ENCODE results near the gene PKN3.

PKN3 gene

GRCh38 chr9:128750926-128751595, 48.8 kb downstream of the PKN3 start:
- ATAC-seq: no peak
- no peak for TF ChIP-seq OSR1 (CRISPR knock-in tag; IDR thresholded peaks at IDR 0.05)
- TF ChIP-seq CSDC2 (CRISPR knock-in tag; IDR thresholded peaks at IDR 0.05): no peak
- TF ChIP-seq ZFP3 (CRISPR knock-in tag; IDR thresholded peaks at IDR 0.05): no peak
- TF ChIP-seq, protein P1, sequence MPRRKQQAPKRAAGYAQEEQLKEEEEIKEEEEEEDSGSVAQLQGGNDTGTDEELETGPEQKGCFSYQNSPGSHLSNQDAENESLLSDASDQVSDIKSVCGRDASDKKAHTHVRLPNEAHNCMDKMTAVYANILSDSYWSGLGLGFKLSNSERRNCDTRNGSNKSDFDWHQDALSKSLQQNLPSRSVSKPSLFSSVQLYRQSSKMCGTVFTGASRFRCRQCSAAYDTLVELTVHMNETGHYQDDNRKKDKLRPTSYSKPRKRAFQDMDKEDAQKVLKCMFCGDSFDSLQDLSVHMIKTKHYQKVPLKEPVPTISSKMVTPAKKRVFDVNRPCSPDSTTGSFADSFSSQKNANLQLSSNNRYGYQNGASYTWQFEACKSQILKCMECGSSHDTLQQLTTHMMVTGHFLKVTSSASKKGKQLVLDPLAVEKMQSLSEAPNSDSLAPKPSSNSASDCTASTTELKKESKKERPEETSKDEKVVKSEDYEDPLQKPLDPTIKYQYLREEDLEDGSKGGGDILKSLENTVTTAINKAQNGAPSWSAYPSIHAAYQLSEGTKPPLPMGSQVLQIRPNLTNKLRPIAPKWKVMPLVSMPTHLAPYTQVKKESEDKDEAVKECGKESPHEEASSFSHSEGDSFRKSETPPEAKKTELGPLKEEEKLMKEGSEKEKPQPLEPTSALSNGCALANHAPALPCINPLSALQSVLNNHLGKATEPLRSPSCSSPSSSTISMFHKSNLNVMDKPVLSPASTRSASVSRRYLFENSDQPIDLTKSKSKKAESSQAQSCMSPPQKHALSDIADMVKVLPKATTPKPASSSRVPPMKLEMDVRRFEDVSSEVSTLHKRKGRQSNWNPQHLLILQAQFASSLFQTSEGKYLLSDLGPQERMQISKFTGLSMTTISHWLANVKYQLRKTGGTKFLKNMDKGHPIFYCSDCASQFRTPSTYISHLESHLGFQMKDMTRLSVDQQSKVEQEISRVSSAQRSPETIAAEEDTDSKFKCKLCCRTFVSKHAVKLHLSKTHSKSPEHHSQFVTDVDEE (CRISPR knock-in tag; IDR thresholded peaks at IDR 0.05): no peak
- TF ChIP-seq RARB (CRISPR knock-in tag; IDR thresholded peaks at IDR 0.05): no peak
- no peak for TF ChIP-seq ZNF8 (CRISPR knock-in tag; IDR thresholded peaks at IDR 0.05)
- TF ChIP-seq BACH2 (CRISPR knock-in tag; IDR thresholded peaks at IDR 0.05; ENCODE audit: borderline replicate concordance): no peak
- no peak for TF ChIP-seq TOX (CRISPR knock-in tag; IDR thresholded peaks at IDR 0.05; ENCODE audit: borderline replicate concordance)
- TF ChIP-seq SNAI2 (CRISPR knock-in tag; IDR thresholded peaks at IDR 0.05): no peak
- no peak for TF ChIP-seq ZNF70 (CRISPR knock-in tag; IDR thresholded peaks at IDR 0.05)
- TF ChIP-seq ZNF565 (CRISPR knock-in tag; conservative IDR thresholded peaks at IDR 0.05; ENCODE audit: low read depth): no peak

DNA sequence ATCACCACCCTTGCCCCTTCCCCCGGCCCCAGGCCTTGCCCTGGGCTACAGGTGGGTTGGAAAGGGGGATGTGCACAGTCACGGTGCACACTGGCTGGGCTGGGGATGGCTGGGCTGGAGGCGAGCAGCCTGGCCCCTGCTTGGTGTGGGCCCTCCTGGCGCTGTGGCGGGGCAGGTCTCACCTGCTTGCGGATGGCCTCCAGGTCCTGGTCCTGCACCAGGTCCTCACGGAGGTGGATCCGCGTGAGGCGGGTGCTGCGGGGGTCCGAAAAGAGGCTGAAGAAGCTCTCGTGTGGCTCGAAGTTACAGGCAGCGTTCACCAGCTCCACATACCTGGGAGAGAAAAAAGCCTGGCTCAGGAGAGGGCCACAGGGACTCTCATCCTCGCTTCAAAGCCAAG, 51.3 kb downstream of the PKN3 start:
- TF ChIP-seq OSR1 (CRISPR knock-in tag; IDR thresholded peaks at IDR 0.05) (no peak), TCF4 (CRISPR knock-in tag; IDR thresholded peaks at IDR 0.05; ENCODE audit: borderline replicate concordance) (no peak), ZNF565 (CRISPR knock-in tag; conservative IDR thresholded peaks at IDR 0.05; ENCODE audit: low read depth) (no peak), ZNF70 (CRISPR knock-in tag; IDR thresholded peaks at IDR 0.05) (no peak), ZFP30 (CRISPR knock-in tag; IDR thresholded peaks at IDR 0.05) (no peak), ESRRG (CRISPR knock-in tag; IDR thresholded peaks at IDR 0.05) (no peak), ZNF8 (CRISPR knock-in tag; IDR thresholded peaks at IDR 0.05) (no peak), ARNTL (CRISPR knock-in tag; IDR thresholded peaks at IDR 0.05; ENCODE audit: borderline replicate concordance, low read depth) (no peak), TOX (CRISPR knock-in tag; IDR thresholded peaks at IDR 0.05; ENCODE audit: borderline replicate concordance) (no peak), ZC3H10 (CRISPR knock-in tag; IDR thresholded peaks at IDR 0.05) (no peak)
- TF ChIP-seq, protein P2, sequence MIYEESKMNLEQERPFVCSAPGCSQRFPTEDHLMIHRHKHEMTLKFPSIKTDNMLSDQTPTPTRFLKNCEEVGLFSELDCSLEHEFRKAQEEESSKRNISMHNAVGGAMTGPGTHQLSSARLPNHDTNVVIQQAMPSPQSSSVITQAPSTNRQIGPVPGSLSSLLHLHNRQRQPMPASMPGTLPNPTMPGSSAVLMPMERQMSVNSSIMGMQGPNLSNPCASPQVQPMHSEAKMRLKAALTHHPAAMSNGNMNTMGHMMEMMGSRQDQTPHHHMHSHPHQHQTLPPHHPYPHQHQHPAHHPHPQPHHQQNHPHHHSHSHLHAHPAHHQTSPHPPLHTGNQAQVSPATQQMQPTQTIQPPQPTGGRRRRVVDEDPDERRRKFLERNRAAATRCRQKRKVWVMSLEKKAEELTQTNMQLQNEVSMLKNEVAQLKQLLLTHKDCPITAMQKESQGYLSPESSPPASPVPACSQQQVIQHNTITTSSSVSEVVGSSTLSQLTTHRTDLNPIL (CRISPR knock-in tag; IDR thresholded peaks at IDR 0.05; ENCODE audit: low read depth): no peak
- TF ChIP-seq, protein P3, sequence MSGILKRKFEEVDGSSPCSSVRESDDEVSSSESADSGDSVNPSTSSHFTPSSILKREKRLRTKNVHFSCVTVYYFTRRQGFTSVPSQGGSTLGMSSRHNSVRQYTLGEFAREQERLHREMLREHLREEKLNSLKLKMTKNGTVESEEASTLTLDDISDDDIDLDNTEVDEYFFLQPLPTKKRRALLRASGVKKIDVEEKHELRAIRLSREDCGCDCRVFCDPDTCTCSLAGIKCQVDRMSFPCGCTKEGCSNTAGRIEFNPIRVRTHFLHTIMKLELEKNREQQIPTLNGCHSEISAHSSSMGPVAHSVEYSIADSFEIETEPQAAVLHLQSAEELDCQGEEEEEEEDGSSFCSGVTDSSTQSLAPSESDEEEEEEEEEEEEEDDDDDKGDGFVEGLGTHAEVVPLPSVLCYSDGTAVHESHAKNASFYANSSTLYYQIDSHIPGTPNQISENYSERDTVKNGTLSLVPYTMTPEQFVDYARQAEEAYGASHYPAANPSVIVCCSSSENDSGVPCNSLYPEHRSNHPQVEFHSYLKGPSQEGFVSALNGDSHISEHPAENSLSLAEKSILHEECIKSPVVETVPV (CRISPR knock-in tag; IDR thresholded peaks at IDR 0.05): no peak
- TF ChIP-seq, protein P1 (CRISPR knock-in tag; IDR thresholded peaks at IDR 0.05): no peak
- no peak for ATAC-seq

- ATAC-seq: no peak
- TF ChIP-seq ZNF565 (CRISPR knock-in tag; conservative IDR thresholded peaks at IDR 0.05; ENCODE audit: low read depth) (no peak), ISL1 (CRISPR knock-in tag; IDR thresholded peaks at IDR 0.05) (no peak), SNAI2 (CRISPR knock-in tag; IDR thresholded peaks at IDR 0.05) (no peak)
- TF ChIP-seq, protein P4, sequence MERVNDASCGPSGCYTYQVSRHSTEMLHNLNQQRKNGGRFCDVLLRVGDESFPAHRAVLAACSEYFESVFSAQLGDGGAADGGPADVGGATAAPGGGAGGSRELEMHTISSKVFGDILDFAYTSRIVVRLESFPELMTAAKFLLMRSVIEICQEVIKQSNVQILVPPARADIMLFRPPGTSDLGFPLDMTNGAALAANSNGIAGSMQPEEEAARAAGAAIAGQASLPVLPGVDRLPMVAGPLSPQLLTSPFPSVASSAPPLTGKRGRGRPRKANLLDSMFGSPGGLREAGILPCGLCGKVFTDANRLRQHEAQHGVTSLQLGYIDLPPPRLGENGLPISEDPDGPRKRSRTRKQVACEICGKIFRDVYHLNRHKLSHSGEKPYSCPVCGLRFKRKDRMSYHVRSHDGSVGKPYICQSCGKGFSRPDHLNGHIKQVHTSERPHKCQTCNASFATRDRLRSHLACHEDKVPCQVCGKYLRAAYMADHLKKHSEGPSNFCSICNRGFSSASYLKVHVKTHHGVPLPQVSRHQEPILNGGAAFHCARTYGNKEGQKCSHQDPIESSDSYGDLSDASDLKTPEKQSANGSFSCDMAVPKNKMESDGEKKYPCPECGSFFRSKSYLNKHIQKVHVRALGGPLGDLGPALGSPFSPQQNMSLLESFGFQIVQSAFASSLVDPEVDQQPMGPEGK (CRISPR knock-in tag; IDR thresholded peaks at IDR 0.05; ENCODE audit: borderline replicate concordance): no peak
Observed at GRCh38 chr9:128757602-128758001, 55.3 kb downstream of the PKN3 start.
